Endothelial cell of umbilical vein (primary cell): ENCODE results near the gene SLC49A4. TPM values are rescaled to one million over a fixed set of nuclear protein-coding genes. Genes with fewer than 3 reads are reported as not detected.

Experiments
- BruUV-seq: library from RNA; stranded (reverse); fragments of 400-500 nt; replicated peaks from 2 replicates; lab custom pipeline; 2021; lab: Mats Ljungman, UMichigan
- CTCF ChIA-PET: fragments of 300-600, 350-600 bp; sonication (Branson Sonifier 250); formaldehyde crosslinking; loops from one replicate; lab custom pipeline; 2021; ENCODE audit warnings: antibody characterized with exemption, inconsistent platforms; lab: Charles Lee
- POLR2A ChIA-PET: fragments of 300-600, 350-600 bp; sonication (Branson Sonifier 250); formaldehyde crosslinking; loops from one replicate; lab custom pipeline; 2021; ENCODE audit warnings: antibody characterized with exemption, inconsistent platforms; lab: Charles Lee
- DNase-seq: peaks from one replicate; pipeline ENCODE4 v3.0.0-alpha.2; 2011; ENCODE audit warnings: low read depth, low spot score
- FAIRE-seq: peaks from 2 replicates; lab custom pipeline; 2011; peaks lifted over from hg19 to GRCh38; lab: Jason Lieb, UNC
- H2AFZ ChIP-seq: 2 replicates; pipeline ENCODE4 v1.6.0; 2012; ENCODE audit warnings: low read depth, low read length, control low read depth, inconsistent platforms
- H3K27ac ChIP-seq: 2 replicates; pipeline ENCODE4 v1.5.1; 2011; ENCODE audit warnings: low read depth, mild to moderate bottlenecking, control low read depth, low read length, moderate library complexity; ENCODE audit not compliant: insufficient read depth
- H3K27me3 ChIP-seq, 2 experiments: 2 replicates each; pipeline versions ENCODE4 v1.6.0 to v1.6.1; 2011; ENCODE audit warnings: low read length in 2 of 2, mixed read lengths in 1 of 2; ENCODE audit not compliant: control insufficient read depth in 2 of 2, insufficient read depth in 2 of 2
- H3K36me3 ChIP-seq, 2 experiments: 2 replicates in 1 of 2; 3 replicates in 1 of 2; pipeline ENCODE4 v1.5.1; 2011; ENCODE audit warnings: low read length in 2 of 2, mild to moderate bottlenecking in 1 of 2, moderate library complexity in 1 of 2; ENCODE audit not compliant: control insufficient read depth in 2 of 2, insufficient read depth in 2 of 2; ENCODE audit errors: extremely low read depth in 1 of 2
- H3K4me1 ChIP-seq: 3 replicates; pipeline ENCODE4 v1.5.1; 2011; ENCODE audit warnings: mild to moderate bottlenecking, low read length; ENCODE audit not compliant: control insufficient read depth, insufficient read depth; ENCODE audit errors: extremely low read depth
- H3K4me2 ChIP-seq: 2 replicates; pipeline ENCODE4 v1.6.1; 2011; ENCODE audit warnings: low read length, control low read depth, mixed read lengths; ENCODE audit not compliant: insufficient read depth
- H3K4me3 ChIP-seq, 3 experiments: fragments of 200-600 bp in 1 of 3; sonication (generic), shearing (Covaris generic) in 1 of 3; replicated peaks in 1 of 3; 2 replicates each; pipeline ENCODE4 v1.5.1; 2011 to 2016; ENCODE audit warnings: control low read depth in 3 of 3, low read length in 3 of 3, mild to moderate bottlenecking in 2 of 3, inconsistent platforms in 1 of 3, low read depth in 1 of 3, moderate library complexity in 1 of 3; ENCODE audit not compliant: insufficient read depth in 1 of 3
- H3K79me2 ChIP-seq: 2 replicates; pipeline ENCODE4 v1.6.0; 2012; ENCODE audit warnings: low read length, inconsistent platforms; ENCODE audit not compliant: control insufficient read depth, insufficient read depth
- H3K9ac ChIP-seq: replicated peaks from 2 replicates; pipeline ENCODE3; 2011; ENCODE audit warnings: low read length, control low read depth; ENCODE audit not compliant: insufficient read depth; ENCODE audit errors: extremely low read depth
- H3K9me1 ChIP-seq: replicated peaks from 3 replicates; pipeline ENCODE4 v1.6.0; 2011; ENCODE audit warnings: mild to moderate bottlenecking, low read length; ENCODE audit not compliant: control insufficient read depth, insufficient read depth; ENCODE audit errors: extremely low read depth
- H3K9me3 ChIP-seq: replicated peaks from 2 replicates; pipeline ENCODE4 v1.5.1; 2012; ENCODE audit warnings: low read length, inconsistent platforms; ENCODE audit not compliant: control insufficient read depth, insufficient read depth
- H4K20me1 ChIP-seq: replicated peaks from 2 replicates; pipeline ENCODE3; 2011; ENCODE audit warnings: mild to moderate bottlenecking, low read length; ENCODE audit not compliant: control insufficient read depth, insufficient read depth; ENCODE audit errors: extremely low read depth
- EZH2 ChIP-seq: IDR thresholded peaks from 2 replicates; pipeline ENCODE4 v1.6.1; 2012; ENCODE audit warnings: borderline replicate concordance, low read depth, mild to moderate bottlenecking, moderate library complexity, low read length, inconsistent platforms; ENCODE audit not compliant: severe bottlenecking
- FOS ChIP-seq: IDR thresholded peaks from 2 replicates; pipeline ENCODE4 v1.6.1; 2011; ENCODE audit warnings: mild to moderate bottlenecking, low read length, moderate library complexity, borderline replicate concordance; ENCODE audit not compliant: insufficient read depth
- GATA2 ChIP-seq: IDR thresholded peaks from 2 replicates; pipeline ENCODE4 v1.7.0; 2011; ENCODE audit warnings: low read depth, mild to moderate bottlenecking, moderate library complexity, mixed read lengths, low read length; ENCODE audit not compliant: insufficient read length, insufficient read depth
- JUN ChIP-seq: IDR thresholded peaks from 2 replicates; pipeline ENCODE4 v1.6.1; 2011; ENCODE audit warnings: borderline replicate concordance, low read depth; ENCODE audit not compliant: insufficient read length, insufficient read depth
- MAX ChIP-seq: IDR thresholded peaks from 2 replicates; pipeline ENCODE4 v1.6.1; 2011; ENCODE audit not compliant: insufficient read depth, insufficient read length
- MYC ChIP-seq: IDR thresholded peaks from one replicate; pipeline ENCODE4 v1.6.1; 2011; ENCODE audit warnings: mild to moderate bottlenecking, low read depth, low read length
- POLR2A ChIP-seq: IDR thresholded peaks from 2 replicates; pipeline ENCODE4 v1.6.1; 2012; ENCODE audit warnings: low read depth, mild to moderate bottlenecking, control low read depth, low read length
- POLR2AphosphoS5 ChIP-seq: IDR thresholded peaks from 2 replicates; pipeline ENCODE4 v1.6.1; 2012; ENCODE audit warnings: low read depth, mild to moderate bottlenecking, control low read depth, low read length, moderate library complexity; ENCODE audit not compliant: insufficient read depth
- dilution Hi-C: fragments of 300-500 bp; cut with MboI; formaldehyde crosslinking; loops from one replicate; pipeline ENCODE4 v1.15.0; 2019; ENCODE audit warnings: low sequenced_read_pairs; ENCODE audit not compliant: extremely low pct_ligation_motif_present
- intact Hi-C: fragments of 100-400 bp; cut with micrococcal nuclease; formaldehyde crosslinking; loops from one replicate; pipeline ENCODE4 v1.10.0; 2022
- polyA plus RNA-seq, 4 experiments: library from polyadenylated mRNA; depleted of rRNA in 3 of 4; stranded (reverse) in 3 of 4; unstranded in 1 of 4; fragments of >200 nt; gene quantifications; 2 replicates each; pipeline versions ENCODE4 v1.2.1 to v1.2.3, GENCODE V29; 2011 to 2012; ENCODE audit warnings: missing spikeins in 1 of 4
- total RNA-seq: library from RNA; stranded (reverse); gene quantifications from 2 replicates; pipeline ENCODE4 v1.2.3, GENCODE V29; 2021
- TF ChIP-seq, protein P1 (sequence below), 2 donors: IDR thresholded peaks; 1 replicate in 1 of 2; 2 replicates in 1 of 2; pipeline ENCODE4 v1.5.1; 2011; ENCODE audit warnings: low read length in 2 of 2, mild to moderate bottlenecking in 2 of 2, moderate library complexity in 2 of 2, control low read depth in 1 of 2, inconsistent platforms in 1 of 2, low read depth in 1 of 2; ENCODE audit not compliant: insufficient read depth in 1 of 2; ENCODE audit errors: extremely low read depth in 1 of 2

Gene SLC49A4
- total and polyA plus RNA-seq, 2 donors (not counting 3 experiments of a cell fraction or from before 2014, with no cell fraction given) = 10.9 to 11.6 TPM

- Histone ChIP-seq H3K9me3 (no peaks in the 10 kb centered on the region), H3K9ac (no peak overlapping the region), H3K27ac (no peak overlapping the region), H3K9me1 (no peaks in the 10 kb centered on the region), H3K36me3 (no peaks in the 10 kb centered on the region), H3K79me2 (no peaks in the 10 kb centered on the region), H2AFZ (no peak overlapping the region), H3K4me1 (no peaks in the 10 kb centered on the region), H3K4me3 (no peak overlapping the region), H3K27me3 (no peaks in the 10 kb centered on the region), H4K20me1 (no peaks in the 10 kb centered on the region), H3K4me2 (no peak overlapping the region)
- FAIRE-seq (no peak), DNase-seq (no peak)
- no TSS peak for BruUV-seq
- intact Hi-C loops = no loop called here
- dilution Hi-C loops = no loop called here
- POLR2A ChIA-PET = no interaction called here
- CTCF ChIA-PET = no interaction called here
- TF ChIP-seq FOS (no peak), MAX (no peak)
Measured at GRCh38 chr3:122777563-122777962, 17.3 kb upstream of the SLC49A4 start.

GRCh38 chr3:122782804-122783203 lies 12.1 kb upstream of the SLC49A4 start:
- Histone ChIP-seq H3K27ac (no peak overlapping the region), H3K9ac (no peak overlapping the region), H3K4me2 (no peak overlapping the region), H4K20me1 (no peaks in the 10 kb centered on the region), H2AFZ (no peak overlapping the region), H3K9me3 (no peaks in the 10 kb centered on the region), H3K27me3 (no peaks in the 10 kb centered on the region), H3K79me2 (no peaks in the 10 kb centered on the region), H3K36me3 (peaks cover 0 to 2% of the 10 kb centered on the region in 2 experiments), H3K4me3 (no peak overlapping the region), H3K4me1 (no peaks in the 10 kb centered on the region), H3K9me1 (no peaks in the 10 kb centered on the region)
- ChIA-PET POLR2A (no interaction called here), CTCF (no interaction called here)
- dilution Hi-C loops = no loop called here
- no TSS peak for BruUV-seq
- FAIRE-seq (no peak), DNase-seq (no peak)
- intact Hi-C loops = no loop called here
- TF ChIP-seq, protein P1, sequence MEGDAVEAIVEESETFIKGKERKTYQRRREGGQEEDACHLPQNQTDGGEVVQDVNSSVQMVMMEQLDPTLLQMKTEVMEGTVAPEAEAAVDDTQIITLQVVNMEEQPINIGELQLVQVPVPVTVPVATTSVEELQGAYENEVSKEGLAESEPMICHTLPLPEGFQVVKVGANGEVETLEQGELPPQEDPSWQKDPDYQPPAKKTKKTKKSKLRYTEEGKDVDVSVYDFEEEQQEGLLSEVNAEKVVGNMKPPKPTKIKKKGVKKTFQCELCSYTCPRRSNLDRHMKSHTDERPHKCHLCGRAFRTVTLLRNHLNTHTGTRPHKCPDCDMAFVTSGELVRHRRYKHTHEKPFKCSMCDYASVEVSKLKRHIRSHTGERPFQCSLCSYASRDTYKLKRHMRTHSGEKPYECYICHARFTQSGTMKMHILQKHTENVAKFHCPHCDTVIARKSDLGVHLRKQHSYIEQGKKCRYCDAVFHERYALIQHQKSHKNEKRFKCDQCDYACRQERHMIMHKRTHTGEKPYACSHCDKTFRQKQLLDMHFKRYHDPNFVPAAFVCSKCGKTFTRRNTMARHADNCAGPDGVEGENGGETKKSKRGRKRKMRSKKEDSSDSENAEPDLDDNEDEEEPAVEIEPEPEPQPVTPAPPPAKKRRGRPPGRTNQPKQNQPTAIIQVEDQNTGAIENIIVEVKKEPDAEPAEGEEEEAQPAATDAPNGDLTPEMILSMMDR (IDR thresholded peaks at IDR 0.05; ENCODE audit: extremely low read depth in 1 of 2, insufficient read depth in 1 of 2, low read depth in 1 of 2, low read length in 2 of 2) = no peak
- TF ChIP-seq JUN = no peak
- no peak for TF ChIP-seq POLR2A
- TF ChIP-seq EZH2 = no peak
- no peak for TF ChIP-seq POLR2AphosphoS5
- TF ChIP-seq FOS = no peak
- no peak for TF ChIP-seq MYC
- no peak for TF ChIP-seq MAX
- no peak for TF ChIP-seq GATA2
